ENCODE data around the gene HIGD1C. TPM values are rescaled to one million over a fixed set of nuclear protein-coding genes. Genes with fewer than 3 reads are reported as not detected.
"Not testable (repeated sequence)": the region's sequence is repeated elsewhere in the genome, so short reads cannot be mapped to it uniquely, and the experiment has no call there.

Gene HIGD1C
- 1.4 TPM for polyA plus RNA-seq

DNA sequence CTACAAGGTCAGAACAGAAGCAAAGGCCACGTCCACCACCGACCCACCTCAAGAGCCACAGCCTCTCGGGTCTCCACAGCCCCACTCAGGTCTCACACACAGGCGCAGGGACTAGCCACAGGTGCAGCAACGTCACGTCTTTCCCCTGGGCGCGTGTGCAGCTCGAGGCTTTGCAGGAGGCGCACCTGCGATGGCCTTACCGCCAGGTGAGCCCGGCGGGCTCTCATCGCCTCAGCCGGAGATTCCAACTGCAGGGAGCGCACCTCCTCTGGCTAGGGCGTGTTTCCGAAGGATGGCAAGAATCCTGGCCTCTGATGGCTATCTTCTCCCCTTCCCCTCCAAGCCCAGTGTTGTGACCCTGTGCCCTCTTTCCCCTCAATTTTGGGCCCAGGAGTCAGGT lies at the start of gene HIGD1C:
Gene HIGD1C, plus strand, starts transcription at position 35 of the 400 bp plus-strand sequence. CDS start 1,455 bp downstream, outside the sequence.
- no peaks in the 10 kb centered on the region for H3K27me3 Mint-ChIP-seq
- no peaks in the 10 kb centered on the region for H3K9me3 Mint-ChIP-seq
- peaks cover 3% of the 10 kb centered on the region for H3K36me3 Mint-ChIP-seq
- no peak within 1 kb of the TSS for H3K4me3 Mint-ChIP-seq
- H3K4me1 Mint-ChIP-seq, result peaks cover 2 to 8% (median 2%) of the 10 kb centered on the region in 3 donors
- H3K27ac Mint-ChIP-seq, result peak within 1 kb of the TSS in 1 of 3 donors; percentile 50

DNA sequence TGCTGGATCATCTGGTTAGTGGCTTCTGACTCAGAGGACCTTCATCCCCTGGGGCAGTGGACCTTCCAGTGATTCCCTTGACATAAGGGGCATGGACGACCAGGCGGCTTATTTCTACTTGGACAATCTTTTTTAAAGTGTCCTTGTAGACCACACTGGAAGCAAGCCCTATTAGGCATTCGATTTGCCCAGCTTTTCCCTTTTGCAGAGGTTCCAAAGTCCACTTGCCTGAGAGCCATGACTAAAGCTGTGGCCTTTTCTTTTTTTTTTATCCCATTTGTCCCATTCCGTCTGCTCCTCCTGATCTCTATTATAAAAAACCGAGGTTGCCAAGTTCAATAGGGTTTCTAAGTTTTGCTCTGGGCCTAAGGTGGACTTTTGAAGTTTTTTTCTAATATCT lies 43.9 kb upstream of the HIGD1C start:
- H3K27me3 Mint-ChIP-seq, H3K4me3 Mint-ChIP-seq, H3K4me1 Mint-ChIP-seq, H3K36me3 Mint-ChIP-seq: not testable (repeated sequence)
- peak overlapping the region in 1 of 3 donors; percentile 24 for H3K27ac Mint-ChIP-seq
- peaks cover 4 to 15% (median 8%) of the 10 kb centered on the region in 3 donors for H3K9me3 Mint-ChIP-seq

DNA sequence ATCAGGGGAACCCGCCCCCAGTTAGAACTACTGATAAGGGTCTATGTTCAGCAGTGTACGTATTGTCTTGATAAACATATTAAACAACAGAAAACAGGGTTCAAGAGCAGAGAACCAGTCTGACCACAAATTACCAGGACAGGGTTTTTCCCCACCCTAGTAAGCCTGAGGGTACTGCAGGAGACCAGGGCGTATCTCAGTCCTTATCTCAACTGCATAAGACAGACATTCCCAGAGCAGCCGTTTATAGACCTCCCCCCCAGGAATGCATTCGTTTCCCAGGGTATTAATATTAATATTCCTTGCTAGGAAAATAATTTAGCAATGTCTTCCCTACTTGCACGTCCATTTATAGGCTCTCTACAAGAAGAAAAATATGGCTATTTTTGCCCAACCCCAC lies 40.0 kb upstream of the HIGD1C start:
- H3K36me3 Mint-ChIP-seq, H3K27ac Mint-ChIP-seq, H3K27me3 Mint-ChIP-seq: not testable (repeated sequence)
- peaks cover 8 to 28% (median 8%) of the 10 kb centered on the region in 3 donors for H3K9me3 Mint-ChIP-seq
- peak overlapping the region in 1 of 4 donors; percentile 17 for H3K4me3 Mint-ChIP-seq
- peaks cover 3 to 15% (median 9%) of the 10 kb centered on the region in 3 donors for H3K4me1 Mint-ChIP-seq

DNA sequence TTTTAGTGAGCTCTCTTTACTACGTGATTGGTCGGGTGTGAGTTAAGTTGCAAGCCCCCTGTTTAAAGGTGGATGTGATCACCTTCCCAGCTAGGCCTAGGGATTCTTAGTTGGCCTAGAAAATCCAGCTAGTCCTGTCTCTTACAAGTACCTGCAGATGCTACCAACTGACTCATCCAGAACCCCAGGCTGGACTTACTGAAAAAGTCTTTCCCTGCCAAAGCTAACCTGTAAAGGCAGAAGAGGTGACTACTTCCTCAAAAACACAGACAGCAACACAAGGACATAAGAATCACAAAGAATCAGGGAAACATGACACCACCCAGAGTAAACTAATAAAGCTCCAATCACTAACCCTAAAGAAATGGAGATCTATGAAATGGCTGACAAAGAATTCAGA lies 39.1 kb upstream of the HIGD1C start:
- Mint-ChIP-seq H3K4me3 (peak overlapping the region in 2 of 4 donors; percentile 43 to 72), H3K27me3 (no peaks in the 10 kb centered on the region), H3K4me1 (peaks cover 3 to 15% (median 10%) of the 10 kb centered on the region in 3 donors), H3K36me3 (peaks cover 5% of the 10 kb centered on the region), H3K27ac (peak overlapping the region in 1 of 3 donors; percentile 2), H3K9me3 (peaks cover 8 to 28% (median 8%) of the 10 kb centered on the region in 3 donors)

DNA sequence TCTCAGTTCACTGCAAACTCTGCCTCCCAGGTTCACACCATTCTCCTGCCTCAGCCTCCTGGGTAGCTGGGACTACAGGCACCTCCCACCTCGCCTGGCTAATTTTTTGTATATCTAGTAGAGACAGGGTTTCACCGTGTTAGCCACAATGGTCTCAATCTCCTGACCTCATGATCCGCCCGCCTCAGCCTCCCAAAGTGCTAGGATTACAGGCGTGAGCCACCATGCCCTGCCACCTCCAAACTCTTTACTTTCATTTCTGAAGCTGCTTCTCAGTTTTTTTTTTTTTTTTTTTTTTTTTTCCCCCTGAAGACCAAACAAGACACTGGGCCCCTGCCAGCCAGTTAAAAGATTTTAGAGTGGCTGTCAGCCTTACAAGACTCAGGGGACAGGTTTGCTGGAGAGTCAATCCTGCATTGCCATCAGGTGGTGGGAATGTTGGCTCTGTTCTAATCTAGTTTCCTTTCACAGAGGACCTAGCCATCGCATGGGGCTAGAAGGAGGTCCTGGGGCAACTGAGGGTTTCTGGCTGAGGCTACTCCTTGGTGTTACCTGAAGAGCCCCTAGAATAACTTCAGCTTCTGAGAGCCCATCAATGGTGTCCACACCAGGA lies 37.4 kb upstream of the HIGD1C start:
- H3K9me3 Mint-ChIP-seq, result peaks cover 8 to 28% (median 8%) of the 10 kb centered on the region in 3 donors
- no peaks in the 10 kb centered on the region for H3K27me3 Mint-ChIP-seq
- H3K4me1 Mint-ChIP-seq, result peaks cover 8 to 15% (median 12%) of the 10 kb centered on the region in 3 donors
- H3K27ac Mint-ChIP-seq, result no peak overlapping the region
- peaks cover 6% of the 10 kb centered on the region for H3K36me3 Mint-ChIP-seq
- peak overlapping the region in 2 of 4 donors; percentile 29 to 45 for H3K4me3 Mint-ChIP-seq

DNA sequence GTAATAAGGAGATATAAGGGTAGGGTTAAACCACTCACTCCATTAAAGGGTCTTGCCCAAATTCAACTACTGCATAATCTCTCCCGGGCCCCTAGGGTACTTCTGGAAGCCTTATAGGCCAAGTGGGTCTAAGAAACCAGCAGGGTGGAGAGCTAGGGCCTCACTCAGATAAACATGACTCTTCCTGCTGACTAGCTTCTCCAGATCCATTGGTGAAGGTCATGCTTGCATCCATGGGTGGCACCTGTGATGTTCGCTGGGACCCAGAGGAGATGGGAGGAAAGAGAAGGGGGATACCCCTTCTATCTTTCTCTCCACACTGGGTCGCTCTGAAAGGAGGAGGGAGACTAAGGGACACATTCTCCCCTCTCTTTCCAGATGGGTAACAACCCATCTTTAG lies 36.1 kb upstream of the HIGD1C start:
- no peak overlapping the region for H3K27ac Mint-ChIP-seq
- H3K4me1 Mint-ChIP-seq, result peaks cover 8 to 22% (median 12%) of the 10 kb centered on the region in 3 donors
- peaks cover 8% of the 10 kb centered on the region for H3K36me3 Mint-ChIP-seq
- peaks cover 7 to 23% (median 8%) of the 10 kb centered on the region in 3 donors for H3K9me3 Mint-ChIP-seq
- H3K27me3 Mint-ChIP-seq, result no peaks in the 10 kb centered on the region
- no peak overlapping the region for H3K4me3 Mint-ChIP-seq

DNA sequence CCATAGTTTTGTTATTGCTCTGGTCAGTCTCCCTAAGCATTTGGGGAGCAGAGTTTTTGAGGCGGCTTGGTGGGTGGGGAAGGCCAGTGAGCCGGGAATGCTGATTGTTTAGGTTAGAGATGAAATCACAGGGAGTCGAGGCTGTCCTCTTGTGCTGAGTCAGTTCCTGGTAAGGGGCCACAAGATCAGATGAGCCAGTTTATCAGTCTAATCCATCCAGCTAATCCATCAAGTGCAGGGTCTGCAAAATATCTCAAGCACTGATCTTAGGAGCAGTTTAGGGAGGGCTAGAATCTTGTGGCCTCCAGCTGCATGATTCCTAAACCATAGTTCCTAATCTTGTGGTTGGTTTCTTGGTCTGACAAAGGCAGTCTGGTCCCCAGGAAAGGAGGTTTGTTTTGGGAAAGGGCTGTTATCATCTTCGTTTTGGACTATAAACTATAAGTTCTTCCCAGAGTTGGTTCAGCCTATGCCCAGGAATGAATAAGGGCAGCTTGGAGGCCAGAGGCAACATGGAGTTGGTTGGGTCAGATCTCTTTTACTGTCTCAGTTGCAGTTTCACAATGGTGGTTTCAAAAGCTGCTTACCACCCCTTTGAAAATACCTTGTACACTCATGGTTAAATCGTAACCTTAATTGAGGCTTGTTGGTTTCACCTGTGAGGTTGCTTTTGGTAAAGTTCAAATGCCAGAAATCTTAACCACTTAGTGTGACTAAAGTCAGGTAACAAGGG lies 33.6 kb upstream of the HIGD1C start:
- Mint-ChIP-seq H3K4me1 (peaks cover 18 to 29% (median 23%) of the 10 kb centered on the region in 3 donors), H3K27me3 (no peaks in the 10 kb centered on the region), H3K9me3 (peaks cover 0 to 10% (median 4%) of the 10 kb centered on the region in 3 donors), H3K4me3 (peak overlapping the region in 2 of 4 donors; percentile 4 to 29), H3K36me3 (peaks cover 5% of the 10 kb centered on the region), H3K27ac (peak overlapping the region in 1 of 3 donors; percentile 44)

DNA sequence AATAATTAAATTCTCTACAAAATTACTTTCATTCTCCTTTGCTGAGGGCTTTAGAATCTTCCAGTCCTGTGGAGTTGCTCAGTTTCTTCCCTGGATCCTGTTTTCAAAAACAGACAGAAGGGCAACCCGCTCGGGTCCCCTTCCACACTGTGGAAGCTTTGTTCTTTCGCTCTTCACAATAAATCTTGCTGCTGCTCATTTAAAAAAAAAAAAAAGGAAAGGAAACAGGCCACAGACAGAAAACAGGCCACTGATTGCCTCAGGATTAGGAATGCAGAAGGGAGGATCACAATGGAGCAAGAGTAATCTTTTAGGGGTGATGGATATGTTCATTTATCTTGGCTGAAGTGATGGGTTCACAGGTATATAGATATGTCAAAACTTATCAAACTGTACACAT lies 29.5 kb upstream of the HIGD1C start:
- H3K9me3 Mint-ChIP-seq, result no peaks in the 10 kb centered on the region
- peaks cover 7% of the 10 kb centered on the region for H3K36me3 Mint-ChIP-seq
- no peaks in the 10 kb centered on the region for H3K27me3 Mint-ChIP-seq
- peak overlapping the region; percentile 86 to 97 (median 93) for H3K27ac Mint-ChIP-seq
- peaks cover 21 to 35% (median 29%) of the 10 kb centered on the region in 3 donors for H3K4me1 Mint-ChIP-seq
- peak overlapping the region; percentile 57 to 90 (median 78) for H3K4me3 Mint-ChIP-seq

DNA sequence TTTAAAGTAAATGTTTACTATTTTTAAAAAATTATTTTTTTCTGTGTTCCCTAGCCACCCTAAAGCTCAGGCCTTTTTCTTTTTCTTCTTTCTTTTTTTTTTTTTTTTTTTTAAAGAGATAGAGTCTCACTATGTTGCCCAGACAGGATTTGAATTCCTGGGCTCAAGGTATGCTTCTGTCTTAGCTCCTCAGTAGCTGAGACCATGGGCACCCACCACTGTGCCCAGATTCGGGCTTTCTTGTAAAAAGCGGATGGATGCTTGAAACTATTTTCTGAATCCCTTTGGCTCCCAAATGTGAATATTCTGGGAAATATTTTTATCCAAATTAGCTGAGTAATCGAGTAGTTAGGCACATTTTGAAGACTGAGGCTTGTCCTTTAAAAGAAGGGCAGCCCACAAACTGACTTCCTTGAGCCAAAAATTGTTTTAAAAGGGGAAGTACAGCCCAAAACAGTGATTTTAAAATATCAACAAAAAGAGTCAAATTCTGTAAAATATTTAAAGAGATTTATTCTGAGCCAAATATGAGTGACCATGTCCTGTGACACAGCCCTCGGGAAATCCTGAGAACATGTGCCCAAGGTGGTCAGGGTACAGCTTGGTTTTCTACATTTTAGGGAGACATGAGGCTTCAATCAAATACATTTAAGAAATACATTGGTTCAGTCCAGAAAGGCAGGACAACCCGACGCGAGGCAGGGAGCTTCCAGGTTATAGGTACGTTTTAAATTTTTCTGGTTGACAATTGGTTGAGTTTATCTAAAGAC lies 28.8 kb upstream of the HIGD1C start:
- no peaks in the 10 kb centered on the region for H3K9me3 Mint-ChIP-seq
- H3K27me3 Mint-ChIP-seq, result no peaks in the 10 kb centered on the region
- peaks cover 23 to 42% (median 36%) of the 10 kb centered on the region in 3 donors for H3K4me1 Mint-ChIP-seq
- peaks cover 7% of the 10 kb centered on the region for H3K36me3 Mint-ChIP-seq
- peak overlapping the region; percentile 89 to 100 (median 98) for H3K4me3 Mint-ChIP-seq
- peak overlapping the region; percentile 86 to 95 (median 93) for H3K27ac Mint-ChIP-seq

DNA sequence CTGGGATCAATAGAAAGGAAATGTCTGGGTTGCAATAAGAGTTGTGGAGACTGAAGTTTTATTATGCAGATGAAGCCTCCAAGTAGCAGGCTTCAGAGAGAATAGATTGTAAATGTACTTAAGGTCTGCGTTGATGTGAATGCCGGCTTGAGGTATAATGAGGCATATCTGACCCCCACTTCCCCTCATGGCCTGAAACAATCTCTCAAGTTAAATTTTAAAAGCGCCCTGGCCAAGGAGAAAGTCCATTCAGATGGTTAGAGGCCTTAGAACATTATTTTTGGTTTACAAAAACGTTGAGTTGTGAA lies 28.3 kb upstream of the HIGD1C start:
- Mint-ChIP-seq H3K9me3 (no peaks in the 10 kb centered on the region), H3K4me1 (peaks cover 26 to 45% (median 35%) of the 10 kb centered on the region in 3 donors), H3K27ac (peak overlapping the region; percentile 86 to 95 (median 93)), H3K4me3 (peak overlapping the region; percentile 89 to 100 (median 98)), H3K27me3 (no peaks in the 10 kb centered on the region), H3K36me3 (peaks cover 7% of the 10 kb centered on the region)

DNA sequence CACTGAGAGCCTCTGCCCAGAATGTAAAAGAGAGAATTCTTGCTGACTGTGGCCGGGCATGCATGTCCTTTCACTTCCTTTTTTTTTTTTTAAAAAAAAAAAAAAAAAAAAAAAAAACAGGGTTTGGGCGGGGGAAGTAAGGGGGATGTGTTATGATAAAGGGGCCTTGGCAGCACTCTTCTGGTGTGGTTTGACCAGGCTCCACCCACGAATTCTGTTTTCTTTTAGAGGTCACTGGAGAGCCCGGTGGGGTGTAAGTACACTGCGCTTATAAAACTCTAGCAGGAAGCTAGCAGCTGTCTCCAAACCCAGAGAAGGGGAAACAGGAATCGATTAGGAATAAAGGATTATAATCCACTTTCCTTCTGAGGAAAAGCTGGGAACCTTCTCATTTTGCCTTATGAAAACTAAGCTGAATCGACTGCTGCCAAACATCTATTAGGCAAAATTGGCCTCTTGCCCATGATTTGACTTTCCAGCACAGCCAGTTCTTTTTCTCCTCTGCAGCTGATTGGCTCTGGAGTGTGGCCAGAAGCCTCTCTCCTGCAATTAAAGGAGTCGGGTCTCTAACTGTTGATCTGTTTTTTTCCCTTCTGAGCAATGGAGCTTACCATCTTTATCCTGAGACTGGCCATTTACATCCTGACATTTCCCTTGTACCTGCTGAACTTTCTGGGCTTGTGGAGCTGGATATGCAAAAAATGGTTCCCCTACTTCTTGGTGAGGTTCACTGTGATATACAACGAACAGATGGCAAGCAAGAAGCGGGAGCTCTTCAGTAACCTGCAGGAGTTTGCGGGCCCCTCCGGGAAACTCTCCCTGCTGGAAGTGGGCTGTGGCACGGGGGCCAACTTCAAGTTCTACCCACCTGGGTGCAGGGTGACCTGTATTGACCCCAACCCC lies 27.7 kb upstream of the HIGD1C start:
- Mint-ChIP-seq H3K4me1 (peaks cover 32 to 49% (median 40%) of the 10 kb centered on the region in 3 donors), H3K27ac (peak overlapping the region; percentile 86 to 95 (median 93)), H3K27me3 (no peaks in the 10 kb centered on the region), H3K9me3 (no peaks in the 10 kb centered on the region), H3K4me3 (peak overlapping the region; percentile 89 to 100 (median 98)), H3K36me3 (peaks cover 7% of the 10 kb centered on the region)

DNA sequence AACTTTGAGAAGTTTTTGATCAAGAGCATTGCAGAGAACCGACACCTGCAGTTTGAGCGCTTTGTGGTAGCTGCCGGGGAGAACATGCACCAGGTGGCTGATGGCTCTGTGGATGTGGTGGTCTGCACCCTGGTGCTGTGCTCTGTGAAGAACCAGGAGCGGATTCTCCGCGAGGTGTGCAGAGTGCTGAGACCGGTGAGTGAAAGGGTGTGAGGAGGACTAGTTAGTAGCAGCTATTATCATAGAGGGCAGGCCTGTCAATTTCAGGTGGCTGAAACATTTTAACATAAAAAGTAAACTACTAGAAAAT lies 27.0 kb upstream of the HIGD1C start:
- no peaks in the 10 kb centered on the region for H3K9me3 Mint-ChIP-seq
- H3K4me3 Mint-ChIP-seq, result peak overlapping the region; percentile 89 to 100 (median 98)
- H3K27me3 Mint-ChIP-seq, result no peaks in the 10 kb centered on the region
- peak overlapping the region; percentile 86 to 95 (median 93) for H3K27ac Mint-ChIP-seq
- H3K4me1 Mint-ChIP-seq, result peaks cover 36 to 49% (median 38%) of the 10 kb centered on the region in 3 donors
- H3K36me3 Mint-ChIP-seq, result peaks cover 5% of the 10 kb centered on the region

DNA sequence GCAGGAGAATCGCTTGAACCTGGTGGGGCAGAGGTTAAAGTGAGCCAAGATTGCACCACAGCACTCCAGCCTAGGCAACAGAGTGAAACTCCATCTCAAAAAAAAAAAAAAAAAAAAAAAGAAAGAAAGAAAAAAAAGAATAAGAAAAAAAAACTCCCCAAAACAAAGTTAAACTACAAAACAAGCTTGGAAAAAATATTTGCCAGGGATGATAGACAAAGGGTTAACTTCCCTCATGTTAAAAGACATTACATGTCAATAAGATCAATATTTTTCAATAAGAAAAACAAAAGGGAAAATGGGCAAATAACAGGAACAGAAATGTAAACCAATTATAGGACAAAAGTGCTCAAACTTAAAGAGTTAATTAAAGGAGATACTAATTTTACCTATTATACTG lies 26.4 kb upstream of the HIGD1C start:
- H3K27me3 Mint-ChIP-seq, result no peaks in the 10 kb centered on the region
- H3K4me3 Mint-ChIP-seq, result peak overlapping the region; percentile 89 to 100 (median 98)
- peaks cover 35 to 46% (median 37%) of the 10 kb centered on the region in 3 donors for H3K4me1 Mint-ChIP-seq
- H3K36me3 Mint-ChIP-seq, result peaks cover 7% of the 10 kb centered on the region
- no peaks in the 10 kb centered on the region for H3K9me3 Mint-ChIP-seq
- H3K27ac Mint-ChIP-seq, result peak overlapping the region; percentile 86 to 93 (median 91)

DNA sequence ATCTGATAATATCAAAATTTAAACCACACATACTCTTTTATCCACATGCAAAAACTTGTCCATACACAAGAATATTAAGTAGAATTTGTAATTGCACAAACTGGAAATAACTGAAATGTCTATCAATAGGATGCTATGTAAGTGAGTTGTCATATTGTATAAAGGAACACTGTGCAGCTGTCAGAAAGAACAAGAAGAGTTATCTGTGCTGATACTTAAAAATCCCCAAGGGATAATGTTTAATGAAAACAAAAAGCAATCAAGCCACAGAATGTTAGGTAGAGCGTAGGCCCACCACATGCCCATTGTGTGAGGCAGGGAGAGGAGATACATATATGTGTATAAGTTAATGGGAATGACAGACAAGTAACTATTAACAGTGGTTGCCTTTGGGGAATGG lies 25.9 kb upstream of the HIGD1C start:
- peak overlapping the region; percentile 86 to 91 (median 88) for H3K27ac Mint-ChIP-seq
- H3K36me3 Mint-ChIP-seq, result peaks cover 9% of the 10 kb centered on the region
- H3K4me3 Mint-ChIP-seq, result peak overlapping the region; percentile 89 to 100 (median 98)
- H3K27me3 Mint-ChIP-seq, result no peaks in the 10 kb centered on the region
- H3K9me3 Mint-ChIP-seq, result no peaks in the 10 kb centered on the region
- H3K4me1 Mint-ChIP-seq, result peaks cover 33 to 41% (median 34%) of the 10 kb centered on the region in 3 donors
